ENCODE data around the gene KY.

- TF ChIP-seq CTCF (IDR thresholded peaks at IDR 0.05) (no peak), POLR2A (IDR thresholded peaks at IDR 0.05) (no peak)
These were observed 39.4 kb upstream of the KY start for GRCh38 chr3:134690226-134690625.

Measured in adrenal gland (tissue), 5 donors.